ENCODE data around the gene TMEM80. TPM values are rescaled to one million over a fixed set of nuclear protein-coding genes. Genes with fewer than 3 reads are reported as not detected.
A peak's percentile ranks its signal among the peaks of the same experiment; 100 is the strongest.

Gene TMEM80
- total RNA-seq, 1 experiment from 2014 or later, result 45.2 TPM

DNA sequence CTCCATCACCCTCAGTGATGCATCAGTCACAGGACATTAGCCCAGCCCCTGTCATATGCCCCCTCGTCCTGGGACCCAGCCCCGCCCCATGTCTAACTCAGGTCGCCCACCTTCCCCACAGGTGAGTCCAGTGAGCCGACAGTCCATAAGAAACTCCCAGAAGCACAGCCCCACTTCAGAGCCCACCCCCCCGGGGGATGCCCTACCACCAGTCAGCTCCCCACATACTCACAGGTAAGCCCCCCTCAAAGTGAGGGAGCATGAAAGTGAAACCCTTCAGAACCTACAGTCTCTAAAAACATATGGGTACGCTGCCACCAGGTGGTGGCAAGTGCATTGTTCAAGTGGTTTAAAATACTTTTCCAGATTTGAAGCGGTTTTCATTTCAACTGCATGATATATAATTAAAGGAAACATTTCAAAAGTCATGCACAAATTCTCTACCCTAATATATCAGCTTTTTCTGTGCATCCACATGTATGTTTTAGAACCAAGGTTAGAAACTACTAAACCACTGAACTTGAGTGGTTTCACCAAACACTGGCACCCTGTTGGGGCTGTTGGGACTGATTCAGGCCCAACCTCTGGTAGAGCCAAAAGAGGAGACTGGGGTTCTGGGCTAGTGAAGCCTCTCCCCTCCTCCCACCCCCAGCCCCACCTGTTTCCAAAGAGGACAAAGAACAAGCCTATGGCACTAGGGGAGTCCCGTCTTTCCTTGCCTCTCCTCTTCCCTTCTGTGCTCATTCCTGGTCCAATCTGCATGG, 27.7 kb downstream of the TMEM80 start:
- Histone ChIP-seq H3K9me3 (ENCODE audit: control insufficient read depth, insufficient read depth, low read depth, low read length) (no peaks in the 10 kb centered on the region), H3K4me1 (ENCODE audit: control insufficient read depth, insufficient read depth, low read length) (peaks cover 25% of the 10 kb centered on the region), H3K36me3 (ENCODE audit: control insufficient read depth, insufficient read depth, low read length) (peaks cover 5% of the 10 kb centered on the region; the same call in 1 of the 2 replicates), H3K4me3 (ENCODE audit: low read depth in 2 of 2, low read length in 2 of 2) (no peak overlapping the region), H3K27ac (ENCODE audit: low read length) (no peak overlapping the region), H3K27me3 (ENCODE audit: control insufficient read depth, insufficient read depth, low read length) (no peaks in the 10 kb centered on the region)
- intact Hi-C loops (cut with micrococcal nuclease; ENCODE audit: unreplicated experiment), result loop anchor here (1.0 to 10.0 kb wide), 3 partner anchors 27 to 169 kb away; no protein-coding TSS in a partner anchor
- POLR2A ChIA-PET, result interaction anchor here (0.6 kb wide), 1 partner anchor 44 kb away, joined by 3 read pairs; no protein-coding TSS in a partner anchor
- DNase-seq (ENCODE audit: low read depth, low spot score) (no peak), ATAC-seq (no peak)
- in situ Hi-C loops (cut with HindIII; ENCODE audit: low pct_unique_long_range_greater_than_20kb, low sequenced_read_pairs), result no loop called here
- peak; percentile 65 for TF ChIP-seq CTCF (IDR thresholded peaks at IDR 0.05)
- TF ChIP-seq SIN3A (IDR thresholded peaks at IDR 0.05; ENCODE audit: borderline replicate concordance, insufficient read depth, low read depth, low read length), result no peak
- TF ChIP-seq, protein P1, sequence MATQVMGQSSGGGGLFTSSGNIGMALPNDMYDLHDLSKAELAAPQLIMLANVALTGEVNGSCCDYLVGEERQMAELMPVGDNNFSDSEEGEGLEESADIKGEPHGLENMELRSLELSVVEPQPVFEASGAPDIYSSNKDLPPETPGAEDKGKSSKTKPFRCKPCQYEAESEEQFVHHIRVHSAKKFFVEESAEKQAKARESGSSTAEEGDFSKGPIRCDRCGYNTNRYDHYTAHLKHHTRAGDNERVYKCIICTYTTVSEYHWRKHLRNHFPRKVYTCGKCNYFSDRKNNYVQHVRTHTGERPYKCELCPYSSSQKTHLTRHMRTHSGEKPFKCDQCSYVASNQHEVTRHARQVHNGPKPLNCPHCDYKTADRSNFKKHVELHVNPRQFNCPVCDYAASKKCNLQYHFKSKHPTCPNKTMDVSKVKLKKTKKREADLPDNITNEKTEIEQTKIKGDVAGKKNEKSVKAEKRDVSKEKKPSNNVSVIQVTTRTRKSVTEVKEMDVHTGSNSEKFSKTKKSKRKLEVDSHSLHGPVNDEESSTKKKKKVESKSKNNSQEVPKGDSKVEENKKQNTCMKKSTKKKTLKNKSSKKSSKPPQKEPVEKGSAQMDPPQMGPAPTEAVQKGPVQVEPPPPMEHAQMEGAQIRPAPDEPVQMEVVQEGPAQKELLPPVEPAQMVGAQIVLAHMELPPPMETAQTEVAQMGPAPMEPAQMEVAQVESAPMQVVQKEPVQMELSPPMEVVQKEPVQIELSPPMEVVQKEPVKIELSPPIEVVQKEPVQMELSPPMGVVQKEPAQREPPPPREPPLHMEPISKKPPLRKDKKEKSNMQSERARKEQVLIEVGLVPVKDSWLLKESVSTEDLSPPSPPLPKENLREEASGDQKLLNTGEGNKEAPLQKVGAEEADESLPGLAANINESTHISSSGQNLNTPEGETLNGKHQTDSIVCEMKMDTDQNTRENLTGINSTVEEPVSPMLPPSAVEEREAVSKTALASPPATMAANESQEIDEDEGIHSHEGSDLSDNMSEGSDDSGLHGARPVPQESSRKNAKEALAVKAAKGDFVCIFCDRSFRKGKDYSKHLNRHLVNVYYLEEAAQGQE (IDR thresholded peaks at IDR 0.05; ENCODE audit: insufficient read depth in 1 of 2, low read depth in 2 of 2, low read length in 1 of 2), result no peak
- no TSS peak for BruUV-seq (replicated peaks)
- CTCF ChIA-PET, result interaction anchor here (0.6 to 0.7 kb wide), 2 partner anchors 164 to 169 kb away, joined by 3 read pairs; no protein-coding TSS in a partner anchor

DNA sequence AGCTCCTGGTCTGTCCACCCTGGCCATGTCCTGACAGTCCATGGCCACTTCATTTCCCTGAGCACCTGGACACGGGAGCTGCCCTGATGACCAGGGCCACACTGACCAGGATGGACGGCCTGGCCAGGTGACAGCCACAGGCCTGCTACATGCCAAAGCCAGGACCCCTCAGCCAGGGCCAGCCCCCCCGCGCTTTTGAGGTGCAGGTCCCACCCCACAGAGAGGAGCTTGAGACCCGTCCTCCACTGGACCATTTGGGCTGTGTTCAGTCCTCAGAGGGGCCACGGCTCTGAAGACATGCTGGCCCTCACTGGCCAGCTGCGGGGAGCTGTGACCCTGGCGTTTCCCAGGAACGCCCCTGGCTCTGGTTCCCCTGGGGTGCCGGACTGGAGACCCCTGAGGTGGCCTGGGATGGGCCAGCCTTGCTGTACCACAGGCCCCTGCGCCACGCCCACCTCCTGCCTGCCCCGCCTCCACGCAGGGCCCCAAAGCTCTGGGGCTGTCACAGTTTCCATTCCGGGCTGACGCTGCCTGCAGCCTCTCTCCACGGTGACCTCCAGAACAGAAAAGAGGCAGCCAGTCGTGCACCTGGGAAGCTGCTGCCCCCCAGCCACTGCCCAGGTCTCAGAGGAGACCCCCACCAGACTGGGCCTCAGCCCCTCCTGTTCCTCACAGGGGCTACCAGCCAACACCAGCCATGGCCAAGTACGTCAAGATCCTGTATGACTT, 28.6 kb downstream of the TMEM80 start:
- intact Hi-C loops (cut with micrococcal nuclease; ENCODE audit: unreplicated experiment) (loop anchor here (5.0 to 10.0 kb wide), 2 partner anchors 62 to 169 kb away; no protein-coding TSS in a partner anchor), in situ Hi-C loops (cut with HindIII; ENCODE audit: low pct_unique_long_range_greater_than_20kb, low sequenced_read_pairs) (no loop called here)
- H3K27me3 ChIP-seq (ENCODE audit: control insufficient read depth, insufficient read depth, low read length), result no peaks in the 10 kb centered on the region
- POLR2A ChIA-PET, result no interaction called here
- CTCF ChIA-PET, result interaction anchor here (0.7 to 3.0 kb wide), 3 partner anchors 19 to 123 kb away, joined by 3 to 12 read pairs (median 3); partner anchors contain the start of gene TMEM80
- no peaks in the 10 kb centered on the region for H3K9me3 ChIP-seq (ENCODE audit: control insufficient read depth, insufficient read depth, low read depth, low read length)
- DNase-seq (ENCODE audit: low read depth, low spot score) (no peak), ATAC-seq (no peak)
- H3K4me1 ChIP-seq (ENCODE audit: control insufficient read depth, insufficient read depth, low read length), result peaks cover 35% of the 10 kb centered on the region
- no peak overlapping the region for H3K27ac ChIP-seq (ENCODE audit: low read length)
- H3K4me3 ChIP-seq (ENCODE audit: low read depth in 2 of 2, low read length in 2 of 2), result no peak overlapping the region
- BruUV-seq (replicated peaks), result no TSS peak
- H3K36me3 ChIP-seq (ENCODE audit: control insufficient read depth, insufficient read depth, low read length), result peaks cover 5% of the 10 kb centered on the region; the same call in 1 of the 2 replicates
- TF ChIP-seq POLR2AphosphoS5 (IDR thresholded peaks at IDR 0.05; ENCODE audit: low read depth, low read length) (no peak), SIN3A (IDR thresholded peaks at IDR 0.05; ENCODE audit: borderline replicate concordance, insufficient read depth, low read depth, low read length) (no peak), CTCF (IDR thresholded peaks at IDR 0.05) (no peak), TCF7L2 (IDR thresholded peaks at IDR 0.05; ENCODE audit: low read depth, low read length) (no peak)
- TF ChIP-seq, protein P1 (IDR thresholded peaks at IDR 0.05; ENCODE audit: insufficient read depth in 1 of 2, low read depth in 2 of 2, low read length in 1 of 2), result no peak
